Keratinocyte (primary cell): ENCODE results near the gene XPO4.

ENCODE experiments used
- EZH2 ChIP-seq: IDR thresholded peaks from one replicate; pipeline ENCODE4 v1.6.1; 2012; ENCODE audit warnings: inconsistent platforms, mild to moderate bottlenecking, low read length, moderate library complexity
- TF ChIP-seq, protein P1 (sequence below), 3 experiments: IDR thresholded peaks in 1 of 3; conservative IDR thresholded peaks in 1 of 3; optimal IDR thresholded peaks in 1 of 3; 2 replicates in 2 of 3; 3 replicates in 1 of 3; pipeline versions ENCODE3 to v1.5.1; 2011; ENCODE audit warnings: low read length in 3 of 3, mild to moderate bottlenecking in 3 of 3, moderate library complexity in 2 of 3, control low read depth in 1 of 3, inconsistent platforms in 1 of 3; ENCODE audit not compliant: insufficient read depth in 2 of 3; ENCODE audit errors: extremely low read depth in 1 of 3

DNA sequence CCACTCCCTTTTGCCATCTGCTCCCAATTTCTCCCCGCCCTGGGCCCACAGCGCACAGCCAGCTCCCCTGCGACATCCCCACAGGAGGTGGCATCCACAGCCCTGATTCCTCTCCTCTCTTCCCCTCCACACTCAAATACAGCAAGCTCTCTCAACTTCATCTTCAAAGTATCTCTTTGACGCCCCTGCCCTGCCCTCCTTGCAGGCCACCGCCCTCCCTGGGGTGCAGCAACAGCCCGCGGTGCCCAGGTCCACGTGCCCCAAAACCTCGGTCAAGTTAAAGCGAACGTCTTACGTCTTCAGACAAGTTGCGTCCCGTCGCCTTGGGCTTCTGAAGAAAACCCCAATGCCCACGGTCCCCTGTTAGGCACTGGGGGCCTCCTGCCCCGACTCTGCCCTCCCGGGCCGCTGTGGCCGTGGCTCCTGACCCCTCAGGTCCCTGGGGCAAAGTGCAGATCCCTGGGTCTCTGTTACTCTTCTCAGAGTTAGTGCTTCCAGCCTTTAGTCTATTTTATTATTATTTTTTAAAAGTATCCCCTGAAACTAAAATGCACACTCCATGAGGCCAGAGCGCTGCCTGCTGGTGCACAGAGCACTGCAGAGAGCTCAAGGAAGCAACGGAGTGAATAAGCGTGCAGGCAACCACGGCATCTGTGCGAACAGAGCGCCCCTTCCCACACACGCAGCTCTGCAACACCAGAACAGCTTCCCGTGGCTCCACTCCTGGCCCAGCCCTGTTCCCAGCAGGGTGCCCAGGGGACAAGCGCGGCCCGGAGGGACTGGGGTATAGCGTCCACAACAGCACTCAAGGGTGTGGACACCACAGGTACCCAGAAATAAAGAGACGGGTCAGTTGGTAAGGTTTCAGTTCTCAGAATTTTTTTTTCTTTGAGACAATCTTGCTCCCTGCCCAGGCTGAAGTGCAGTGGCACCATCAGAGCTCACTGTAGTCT lies 172.6 kb downstream of the XPO4 start:
- TF ChIP-seq, protein P1, sequence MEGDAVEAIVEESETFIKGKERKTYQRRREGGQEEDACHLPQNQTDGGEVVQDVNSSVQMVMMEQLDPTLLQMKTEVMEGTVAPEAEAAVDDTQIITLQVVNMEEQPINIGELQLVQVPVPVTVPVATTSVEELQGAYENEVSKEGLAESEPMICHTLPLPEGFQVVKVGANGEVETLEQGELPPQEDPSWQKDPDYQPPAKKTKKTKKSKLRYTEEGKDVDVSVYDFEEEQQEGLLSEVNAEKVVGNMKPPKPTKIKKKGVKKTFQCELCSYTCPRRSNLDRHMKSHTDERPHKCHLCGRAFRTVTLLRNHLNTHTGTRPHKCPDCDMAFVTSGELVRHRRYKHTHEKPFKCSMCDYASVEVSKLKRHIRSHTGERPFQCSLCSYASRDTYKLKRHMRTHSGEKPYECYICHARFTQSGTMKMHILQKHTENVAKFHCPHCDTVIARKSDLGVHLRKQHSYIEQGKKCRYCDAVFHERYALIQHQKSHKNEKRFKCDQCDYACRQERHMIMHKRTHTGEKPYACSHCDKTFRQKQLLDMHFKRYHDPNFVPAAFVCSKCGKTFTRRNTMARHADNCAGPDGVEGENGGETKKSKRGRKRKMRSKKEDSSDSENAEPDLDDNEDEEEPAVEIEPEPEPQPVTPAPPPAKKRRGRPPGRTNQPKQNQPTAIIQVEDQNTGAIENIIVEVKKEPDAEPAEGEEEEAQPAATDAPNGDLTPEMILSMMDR (optimal IDR thresholded peaks at IDR 0.05 in 1 of 3, IDR thresholded peaks at IDR 0.05 in 1 of 3, conservative IDR thresholded peaks at IDR 0.05 in 1 of 3; ENCODE audit: extremely low read depth in 1 of 3, insufficient read depth in 2 of 3, low read length in 3 of 3), result no peak
- no peak for TF ChIP-seq EZH2
